Measurements from ENCODE around the gene GAD1.

Gene GAD1

DNA sequence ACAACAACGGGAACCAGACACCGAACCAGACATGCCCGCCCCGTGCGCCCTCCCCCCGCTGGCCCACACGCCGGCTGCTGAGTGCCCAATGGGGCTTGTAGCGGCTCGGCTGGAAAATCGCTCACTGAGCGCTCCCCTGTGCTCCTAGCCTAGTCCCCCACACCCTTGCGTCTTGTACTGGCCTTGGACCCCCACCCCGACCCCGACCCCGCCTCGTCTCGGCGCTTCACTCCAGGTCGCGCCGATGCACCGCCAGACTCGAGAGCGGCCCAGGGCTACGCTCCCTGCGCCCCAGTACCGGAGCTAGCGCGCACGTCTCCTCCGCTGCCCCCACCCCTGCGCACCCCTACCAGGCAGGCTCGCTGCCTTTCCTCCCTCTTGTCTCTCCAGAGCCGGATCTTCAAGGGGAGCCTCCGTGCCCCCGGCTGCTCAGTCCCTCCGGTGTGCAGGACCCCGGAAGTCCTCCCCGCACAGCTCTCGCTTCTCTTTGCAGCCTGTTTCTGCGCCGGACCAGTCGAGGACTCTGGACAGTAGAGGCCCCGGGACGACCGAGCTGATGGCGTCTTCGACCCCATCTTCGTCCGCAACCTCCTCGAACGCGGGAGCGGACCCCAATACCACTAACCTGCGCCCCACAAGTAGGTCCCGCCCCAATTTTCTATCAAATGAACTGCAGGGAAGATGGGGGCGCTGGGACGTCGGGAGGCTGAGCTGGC lies 1.5 kb downstream of the GAD1 start:
- DNase-seq (ENCODE audit: low spot score) = no peak

GRCh38 chr2:170818752-170819470 lies 2.2 kb downstream of the GAD1 start:
- no peak for DNase-seq (ENCODE audit: low spot score)

DNA sequence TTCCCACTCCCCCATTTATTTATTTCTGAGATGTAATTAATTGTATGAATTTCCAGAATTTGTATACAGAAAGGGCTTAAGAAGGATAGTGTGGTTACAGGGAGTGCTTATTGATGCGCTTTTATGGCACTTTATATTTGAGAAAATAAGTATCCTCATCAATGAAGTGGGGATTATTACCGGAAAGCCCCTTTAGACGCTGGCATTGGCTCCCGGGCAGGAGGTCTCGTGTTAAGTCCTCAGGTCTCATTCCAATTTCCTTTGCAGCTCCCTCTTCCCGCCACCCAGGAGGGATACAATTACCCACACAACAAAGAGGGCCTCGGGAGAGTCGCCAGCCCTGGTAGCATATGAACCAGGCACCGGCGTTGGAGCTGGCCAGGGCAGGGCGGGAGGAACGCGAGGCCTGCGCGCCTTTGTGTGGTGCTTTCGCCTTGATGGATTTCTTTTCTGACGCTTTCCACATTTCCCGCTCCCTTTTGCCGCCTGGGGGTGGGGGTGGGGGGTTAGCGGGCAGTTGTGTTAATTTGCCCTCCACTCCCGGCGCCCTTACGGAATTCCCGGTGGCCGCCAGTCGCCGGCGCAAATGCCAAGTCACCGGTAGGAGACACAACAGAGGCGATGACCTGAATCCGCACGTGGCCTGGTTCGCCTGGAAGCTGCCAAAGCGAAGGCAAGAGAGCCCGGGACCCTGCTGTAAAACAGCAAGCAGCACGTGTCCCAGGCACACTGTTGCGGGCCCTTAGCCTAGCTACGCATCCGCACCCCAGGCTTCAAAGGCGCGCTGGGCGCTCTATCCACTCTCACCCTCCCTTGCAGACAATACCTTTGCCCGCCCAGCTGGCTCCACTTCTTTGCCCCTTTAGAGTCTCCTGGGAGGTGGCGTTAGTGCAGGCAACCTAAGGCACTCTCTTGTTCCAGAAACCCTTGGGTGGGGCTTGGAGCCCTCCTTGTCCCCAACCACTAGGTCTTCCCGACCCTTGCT lies 3.3 kb downstream of the GAD1 start:
- DNase-seq (ENCODE audit: low spot score) = peak; percentile 25

- DNase-seq (ENCODE audit: low spot score) = peak; percentile 61
These were observed 4.3 kb downstream of the GAD1 start for GRCh38 chr2:170820757-170821530.

DNA sequence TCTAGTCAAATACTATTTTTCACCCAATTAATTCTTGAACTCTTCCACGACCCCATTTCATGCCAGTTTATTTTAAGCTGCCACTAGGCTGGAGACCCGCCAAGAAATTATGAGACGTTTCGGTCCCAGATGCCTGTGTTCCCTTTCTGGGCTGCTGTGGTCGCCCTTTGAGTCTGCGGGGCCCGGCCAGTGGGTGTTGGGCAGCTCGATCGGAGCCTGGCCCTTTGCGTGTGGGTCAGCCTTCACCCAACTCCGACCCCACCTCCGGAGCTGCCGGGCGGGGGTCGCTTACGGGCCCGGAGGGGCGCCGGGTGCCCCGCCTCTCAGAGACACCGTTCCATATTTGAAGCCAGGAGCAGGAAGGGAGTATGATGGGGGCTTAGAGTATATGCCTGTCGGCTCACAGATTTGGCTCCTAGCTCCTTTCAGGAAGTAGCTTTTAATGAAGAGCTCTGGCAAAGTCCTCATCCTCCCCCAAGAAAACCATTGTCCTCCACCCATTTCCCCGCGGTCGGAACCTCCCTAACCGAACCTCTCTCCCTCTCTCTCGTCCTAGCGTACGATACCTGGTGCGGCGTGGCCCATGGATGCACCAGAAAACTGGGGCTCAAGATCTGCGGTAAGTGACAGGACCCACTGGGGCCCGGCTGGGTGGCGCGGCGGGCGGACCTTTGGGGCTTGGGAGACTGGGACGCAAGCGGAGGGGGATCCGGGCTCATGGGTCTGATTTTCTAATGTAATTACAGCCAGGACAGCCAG lies 5.0 kb downstream of the GAD1 start:
- no peak for DNase-seq (ENCODE audit: low spot score)

DNA sequence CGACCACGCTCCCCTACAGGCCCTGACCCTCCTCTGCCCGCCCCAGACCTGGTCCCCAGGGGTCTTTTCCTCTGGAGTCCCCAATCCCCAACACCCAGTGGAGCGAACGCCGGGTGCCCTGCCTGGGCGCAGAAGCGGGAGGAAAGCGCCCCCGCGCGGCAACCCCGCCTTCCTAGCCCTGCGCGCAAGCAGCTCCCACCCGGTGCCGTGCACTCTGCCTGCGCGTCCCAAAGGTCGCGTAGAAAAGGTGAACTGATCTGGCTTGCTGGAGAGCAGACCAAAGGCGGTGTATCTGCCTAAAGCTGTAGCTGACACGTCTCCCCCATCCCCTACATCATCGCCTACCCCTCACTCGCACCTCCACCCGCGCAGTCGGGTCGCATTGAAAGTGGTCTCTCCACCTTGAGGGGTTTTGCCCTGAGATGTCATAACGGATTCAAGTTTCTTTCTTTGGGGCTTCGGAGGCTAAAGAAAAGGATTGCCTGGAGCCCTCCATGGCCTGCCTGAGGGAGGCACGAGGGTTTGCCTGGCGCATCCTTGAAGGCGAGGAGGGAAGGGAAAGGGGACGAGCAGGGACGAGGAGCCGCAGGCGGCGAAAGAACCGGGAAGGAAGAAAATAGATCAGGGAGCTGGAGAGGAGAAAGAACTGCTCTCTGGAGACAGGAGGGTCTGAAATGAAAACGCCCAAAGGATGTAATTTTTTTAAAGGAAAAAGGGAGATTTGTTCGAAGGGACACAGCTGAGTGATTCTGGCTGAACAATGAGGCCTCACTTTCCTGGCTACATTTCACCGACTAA lies 5.8 kb downstream of the GAD1 start:
- peak; percentile 44 for DNase-seq (ENCODE audit: low spot score)

- DNase-seq (ENCODE audit: low spot score) = no peak
These were observed 6.6 kb downstream of the GAD1 start for GRCh38 chr2:170823088-170823897.

DNA sequence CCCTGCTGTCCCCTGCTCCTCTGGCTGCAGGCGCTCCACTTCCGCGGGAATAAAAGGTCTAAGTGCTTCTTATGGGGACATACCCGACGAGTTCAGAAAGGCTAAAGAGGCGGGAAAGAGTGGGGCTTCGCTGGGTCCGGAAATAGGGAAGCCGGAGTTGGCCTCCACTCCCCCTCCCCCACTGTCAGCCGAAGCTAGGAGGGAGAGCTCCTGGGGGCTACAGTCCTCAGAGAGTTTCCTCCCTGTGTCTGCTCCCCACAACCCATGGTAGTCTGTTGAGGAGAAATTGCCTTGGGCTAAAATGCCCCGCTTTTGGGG lies 7.2 kb downstream of the GAD1 start:
- DNase-seq (ENCODE audit: low spot score) = no peak

DNA sequence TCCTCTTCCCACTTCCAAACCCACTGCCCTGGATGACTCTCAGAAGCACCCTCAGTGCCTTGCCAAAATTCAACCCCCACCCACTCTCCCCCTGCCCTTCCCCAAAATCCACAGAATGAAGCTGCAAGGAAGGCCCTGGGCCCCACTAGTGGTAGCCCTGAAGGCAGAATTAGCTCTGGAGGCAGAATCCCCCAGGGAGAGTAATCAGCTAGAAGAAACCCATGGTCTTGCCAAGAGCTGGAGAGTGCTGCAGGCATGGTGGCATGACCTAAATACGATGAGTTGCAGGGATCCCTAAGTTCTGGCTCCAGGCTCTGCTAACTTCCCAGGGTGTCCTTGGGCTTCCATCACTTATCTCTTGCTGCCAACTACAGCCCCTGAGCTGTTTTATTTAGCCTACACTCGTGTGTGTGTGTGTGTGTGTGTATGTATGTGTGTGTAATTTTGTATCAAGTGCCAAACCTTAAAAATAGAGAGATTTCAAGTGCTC lies 7.9 kb downstream of the GAD1 start:
- DNase-seq (ENCODE audit: low spot score) = no peak

- DNase-seq (ENCODE audit: low spot score) = no peak
These were observed 11.3 kb downstream of the GAD1 start for GRCh38 chr2:170827841-170828532.

DNA sequence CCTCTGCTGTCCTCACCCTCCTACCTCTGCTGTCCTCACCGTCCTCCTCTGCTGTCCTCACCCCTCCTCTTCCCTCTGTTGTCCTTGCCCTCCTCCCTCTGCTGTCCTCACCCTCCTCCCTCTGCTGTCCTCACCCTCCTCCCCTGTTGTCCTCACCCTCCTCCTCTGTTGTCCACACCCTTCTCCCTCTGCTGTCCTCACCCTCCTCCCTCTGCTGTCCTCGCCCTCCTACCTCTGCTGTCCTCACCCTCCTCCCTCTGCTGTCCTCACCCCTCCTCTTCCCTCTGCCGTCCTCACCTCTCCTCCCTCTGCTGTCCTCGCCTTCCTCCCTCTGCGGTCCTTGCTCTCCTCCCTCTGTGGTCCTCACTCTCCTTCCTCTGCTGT lies 11.8 kb downstream of the GAD1 start:
- no peak for DNase-seq (ENCODE audit: low spot score)

- no peak for DNase-seq (ENCODE audit: low spot score)
These were observed 12.3 kb downstream of the GAD1 start for GRCh38 chr2:170829036-170829435.

- DNase-seq (ENCODE audit: low spot score) = no peak
These were observed 13.5 kb downstream of the GAD1 start for GRCh38 chr2:170830166-170830565.

DNA sequence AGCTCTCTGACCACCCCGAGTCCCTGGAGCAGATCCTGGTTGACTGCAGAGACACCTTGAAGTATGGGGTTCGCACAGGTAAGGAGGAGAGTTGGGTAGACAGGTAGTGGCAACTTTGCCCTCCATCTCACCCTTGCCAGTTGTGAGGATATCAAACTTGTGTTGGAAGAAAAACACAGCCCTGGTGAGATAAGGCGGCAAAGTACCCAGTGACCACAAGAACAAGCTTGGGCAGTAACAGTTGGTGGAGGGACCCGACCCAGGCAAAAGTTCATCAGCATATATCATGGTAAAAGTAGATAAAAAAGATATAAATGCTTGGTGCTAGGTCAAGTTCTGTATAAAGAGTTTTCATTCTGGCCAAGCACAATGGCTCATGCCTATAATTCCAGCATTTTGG lies 14.4 kb downstream of the GAD1 start:
- no peak for DNase-seq (ENCODE audit: low spot score)

DNA sequence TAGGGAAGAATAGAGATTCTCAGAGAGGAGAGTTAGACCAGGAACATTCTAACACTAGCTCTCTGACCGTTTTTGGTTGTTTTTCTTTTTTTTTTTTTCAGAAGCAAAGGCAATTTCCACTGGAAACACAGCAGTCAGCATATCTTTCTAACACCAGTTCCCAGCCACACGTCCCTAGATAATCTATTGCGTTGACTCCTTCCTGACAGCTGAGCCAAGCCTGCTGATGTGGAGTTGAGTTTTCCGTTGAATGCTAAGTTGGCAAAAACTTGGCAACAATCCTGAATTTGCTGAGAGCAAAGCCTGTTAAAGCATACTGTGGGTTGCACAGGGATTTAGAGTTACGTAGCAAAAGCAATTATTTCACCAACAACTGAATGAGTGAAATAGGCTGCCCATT lies 19.3 kb downstream of the GAD1 start:
- DNase-seq (ENCODE audit: low spot score) = no peak

DNA sequence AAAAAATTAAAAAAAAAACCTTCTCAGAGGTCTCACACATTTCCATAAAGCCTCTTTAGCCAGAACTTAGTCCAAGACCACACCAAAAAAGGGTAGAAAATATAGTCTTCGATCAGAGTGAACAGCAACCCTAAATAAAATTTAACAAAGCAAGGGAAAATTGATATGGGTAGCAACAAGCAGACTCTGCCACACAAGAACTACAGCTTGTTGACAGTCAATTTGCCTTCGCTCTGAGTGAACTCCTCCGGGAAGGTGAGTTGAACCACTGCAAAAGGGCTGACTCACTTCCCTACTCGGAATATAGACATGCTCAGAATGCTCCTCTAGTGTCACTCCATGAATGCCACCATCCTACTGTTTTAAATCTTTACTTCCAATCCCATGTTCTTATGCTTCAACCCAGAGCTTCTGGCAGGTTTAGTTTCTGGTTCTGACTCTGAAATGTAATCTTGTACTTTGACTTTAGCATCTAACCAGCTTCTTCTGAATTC lies 24.1 kb downstream of the GAD1 start:
- DNase-seq (ENCODE audit: low spot score) = no peak

GRCh38 chr2:170842785-170843184 lies 26.1 kb downstream of the GAD1 start:
- DNase-seq (ENCODE audit: low spot score) = no peak

DNA sequence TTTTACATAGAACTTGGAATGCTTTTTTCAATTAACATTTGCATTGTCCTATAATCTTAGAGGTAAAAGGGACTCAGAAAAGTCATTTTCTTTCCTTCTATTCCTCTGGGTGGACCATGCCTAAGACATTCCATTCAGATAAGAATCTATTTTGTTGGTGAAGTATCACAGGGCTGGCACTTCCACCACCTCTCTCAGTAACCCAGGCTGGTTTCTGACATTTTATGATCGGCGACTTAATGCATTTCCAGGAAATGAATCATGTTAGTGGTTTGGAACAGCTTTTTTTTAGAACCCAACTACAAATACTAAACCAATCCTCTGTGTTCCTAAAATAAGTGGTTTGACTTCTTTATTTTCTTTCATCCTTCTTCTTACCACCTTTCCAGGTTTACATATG lies 27.0 kb downstream of the GAD1 start:
- no peak for DNase-seq (ENCODE audit: low spot score)

DNA sequence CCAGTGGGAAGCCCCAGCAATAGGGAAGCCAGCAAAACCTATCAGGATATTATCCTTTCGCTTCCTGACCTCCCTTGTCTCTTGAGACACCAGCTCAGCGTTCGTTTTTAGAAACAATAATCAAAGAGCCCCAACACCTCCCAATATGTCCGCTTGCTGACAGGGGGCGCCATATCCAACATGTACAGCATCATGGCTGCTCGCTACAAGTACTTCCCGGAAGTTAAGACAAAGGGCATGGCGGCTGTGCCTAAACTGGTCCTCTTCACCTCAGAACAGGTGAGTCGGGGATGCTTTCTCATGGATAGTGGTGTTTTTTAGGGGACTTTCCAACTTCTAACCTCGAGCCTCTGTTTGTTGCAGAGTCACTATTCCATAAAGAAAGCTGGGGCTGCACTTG lies 28.7 kb downstream of the GAD1 start:
- DNase-seq (ENCODE audit: low spot score) = no peak

All from germinal center (tissue), 1 donor.